Activated CD4-positive, alpha-beta T cell treated with anti-CD3 and anti-CD28 coated beads, Interleukin-2, amount 50 U/mL, for 4 hours (primary cell): ENCODE results near the gene CDK6.
"Not testable (repeated sequence)": the region's sequence is repeated elsewhere in the genome, so short reads cannot be mapped to it uniquely, and the experiment has no call there.

Source experiments
- DNase-seq, 2 experiments: peaks; one replicate each; pipeline ENCODE4 v3.0.0-alpha.2; 2020

CDK6 gene

DNA sequence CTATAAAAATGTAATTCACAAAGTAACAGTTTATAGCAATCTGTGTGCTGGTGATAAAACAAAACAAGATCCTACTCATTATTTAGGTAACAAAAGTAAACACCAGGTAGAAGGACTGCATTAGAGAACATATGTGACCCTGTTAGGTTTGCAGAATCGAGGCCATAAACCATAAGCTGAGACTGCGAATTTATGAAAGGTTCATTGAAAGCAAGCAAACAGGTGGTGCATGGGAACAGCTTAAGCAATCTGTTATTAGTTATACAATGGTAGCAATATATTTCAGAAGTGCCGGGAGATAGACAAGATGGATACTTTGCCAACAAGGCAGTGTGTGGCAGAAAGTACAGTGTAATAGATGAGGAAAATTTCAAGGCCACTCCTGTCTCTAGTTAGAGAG is 222.7 kb downstream of the CDK6 start:
- DNase-seq: no peak

DNA sequence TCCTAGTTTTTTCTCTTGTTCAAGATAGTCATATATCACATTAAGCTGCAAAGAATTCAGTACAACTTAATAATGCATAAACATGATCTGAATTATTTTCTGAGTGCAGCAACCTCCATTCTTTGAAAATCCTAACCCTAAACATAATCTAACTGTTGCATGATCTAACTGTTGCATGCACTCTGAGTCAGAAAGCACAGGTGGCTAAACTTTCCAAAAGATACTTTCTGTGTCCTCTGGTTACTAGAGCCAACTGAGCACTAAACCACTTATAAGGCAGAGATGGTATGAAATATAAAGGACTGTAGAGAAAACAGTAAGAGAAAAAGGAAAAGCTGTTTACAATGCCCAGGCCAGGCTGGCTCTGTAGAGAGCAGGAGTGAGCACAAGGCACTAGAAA is 223.2 kb downstream of the CDK6 start:
- no peak for DNase-seq

DNA sequence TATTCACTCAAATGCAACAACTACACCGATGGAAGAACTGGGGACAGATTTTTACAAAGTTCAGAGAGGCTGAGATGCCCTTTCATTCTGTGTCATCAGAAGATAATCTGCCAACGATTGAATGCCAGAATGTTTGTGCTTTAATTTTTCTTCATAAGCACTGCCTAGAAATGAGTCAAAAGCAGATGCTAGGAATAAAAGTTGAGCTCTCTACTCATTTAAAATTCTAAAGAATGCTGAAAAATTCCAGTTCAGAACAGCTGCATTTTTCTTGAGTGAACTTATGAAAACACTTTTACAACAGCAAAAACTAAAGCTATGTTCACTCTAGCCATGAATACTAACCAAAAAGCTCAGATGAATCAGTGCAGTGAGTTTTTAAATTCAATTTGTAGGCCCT is 223.9 kb downstream of the CDK6 start:
- DNase-seq: no peak

DNA sequence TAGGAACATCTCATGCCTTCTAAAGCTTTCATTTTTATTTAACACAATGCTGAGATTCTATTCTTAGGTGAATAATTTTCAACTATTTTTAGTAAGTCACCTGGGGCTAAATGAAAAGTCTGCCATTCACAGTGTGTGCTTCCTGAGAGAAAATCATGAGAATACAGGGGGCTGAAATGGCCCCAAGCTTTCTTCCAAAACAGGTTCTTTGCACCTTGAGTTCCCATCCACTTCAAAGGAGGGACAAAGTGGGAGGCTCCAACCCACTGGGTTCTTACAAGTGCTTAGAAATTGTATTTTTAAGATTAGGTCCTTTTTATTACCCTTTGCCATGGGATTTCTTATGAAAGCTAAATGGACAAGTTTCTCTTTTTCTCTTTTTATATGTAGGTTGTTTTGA is 224.6 kb downstream of the CDK6 start:
- DNase-seq: no peak

DNA sequence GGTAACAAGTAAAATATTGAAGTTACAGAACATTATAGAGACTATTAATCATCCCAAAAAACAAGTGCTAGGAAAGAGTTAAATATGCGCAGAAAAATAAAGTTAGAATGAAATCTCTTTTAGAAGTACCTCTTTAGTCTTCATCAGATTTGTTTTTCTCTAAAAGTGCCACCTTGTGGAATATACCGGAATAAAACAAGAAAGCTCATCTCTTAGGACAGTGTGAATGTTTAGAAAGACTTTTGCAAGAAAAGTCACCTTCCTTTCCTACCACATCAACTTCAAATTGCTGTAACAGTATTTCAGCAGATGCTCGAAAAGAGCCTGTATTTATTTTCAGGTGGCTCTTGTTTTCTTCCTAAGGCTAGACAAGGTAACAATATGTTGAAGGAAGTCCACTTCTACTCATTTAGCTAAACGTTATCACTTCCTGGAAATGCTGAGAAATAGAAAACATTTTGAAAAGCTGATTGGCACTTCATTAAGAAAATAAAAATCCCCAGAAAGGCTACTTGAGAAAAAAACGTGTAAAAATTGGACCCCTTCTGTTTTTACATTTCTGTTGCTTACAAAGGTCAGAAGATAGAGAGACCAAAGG is 226.4 kb downstream of the CDK6 start:
- DNase-seq: no peak

DNA sequence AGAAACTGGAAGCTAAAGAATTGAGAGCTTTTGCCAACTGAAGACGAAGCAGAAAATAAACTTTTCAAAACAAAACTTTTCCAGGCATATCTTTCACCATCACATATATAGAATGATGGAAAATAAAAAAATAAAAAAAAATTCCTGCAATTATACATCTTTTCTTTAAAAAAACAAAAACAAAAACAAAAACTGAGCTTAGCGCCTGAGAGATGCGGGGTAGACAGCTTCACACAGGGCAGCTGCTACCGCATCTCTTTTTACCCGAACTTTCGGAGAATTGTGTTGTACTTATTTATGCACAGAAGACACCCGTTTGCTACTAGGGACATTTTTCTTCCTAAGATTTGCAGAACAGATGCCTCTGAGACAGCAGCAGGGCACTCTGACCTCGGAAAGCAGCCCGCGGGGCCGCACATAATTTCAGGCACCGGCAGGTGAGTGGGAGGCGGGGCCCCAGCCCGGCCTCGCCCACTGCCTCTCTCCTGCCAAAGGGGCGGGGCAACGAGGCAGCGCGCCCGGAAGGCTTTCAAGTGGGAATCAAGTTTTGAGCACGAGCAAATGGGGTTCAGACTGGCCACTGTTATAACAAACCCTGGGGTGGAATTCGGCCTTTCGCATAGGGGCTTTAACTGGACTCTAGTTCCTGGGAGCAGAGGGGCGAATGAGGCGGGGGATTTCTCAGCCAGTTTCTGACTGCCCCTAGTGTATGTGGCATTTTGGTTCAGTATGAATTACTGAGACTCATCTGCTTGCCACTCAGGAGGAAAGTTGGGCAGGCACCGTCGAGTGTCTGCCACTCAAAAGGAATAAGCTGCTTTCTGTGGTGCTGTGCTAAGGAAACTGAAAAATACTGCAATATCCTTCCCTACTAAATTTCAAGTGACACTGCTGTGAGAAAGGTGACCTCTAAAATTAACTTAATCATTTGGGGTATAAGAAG is 227.7 kb downstream of the CDK6 start:
- DNase-seq: no peak

DNA sequence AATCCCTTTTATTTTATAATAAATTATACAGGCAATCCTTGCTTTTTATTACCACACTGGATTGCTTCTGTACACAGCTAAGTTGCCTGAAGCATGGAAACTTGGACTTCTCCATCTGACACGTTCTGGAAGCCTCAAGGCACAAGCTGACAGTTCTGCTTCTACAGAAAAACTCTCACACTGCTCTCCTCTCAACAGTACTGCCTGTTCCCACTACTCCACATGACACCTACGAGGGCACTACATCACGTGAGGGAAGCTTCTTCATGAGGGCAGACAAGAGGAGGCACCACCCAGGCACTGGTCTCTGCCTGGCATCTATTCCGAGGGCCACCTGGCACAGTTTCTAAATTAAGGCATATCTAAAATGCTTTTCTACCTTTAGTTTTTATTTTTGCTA is 229.4 kb downstream of the CDK6 start:
- DNase-seq: no peak

DNA sequence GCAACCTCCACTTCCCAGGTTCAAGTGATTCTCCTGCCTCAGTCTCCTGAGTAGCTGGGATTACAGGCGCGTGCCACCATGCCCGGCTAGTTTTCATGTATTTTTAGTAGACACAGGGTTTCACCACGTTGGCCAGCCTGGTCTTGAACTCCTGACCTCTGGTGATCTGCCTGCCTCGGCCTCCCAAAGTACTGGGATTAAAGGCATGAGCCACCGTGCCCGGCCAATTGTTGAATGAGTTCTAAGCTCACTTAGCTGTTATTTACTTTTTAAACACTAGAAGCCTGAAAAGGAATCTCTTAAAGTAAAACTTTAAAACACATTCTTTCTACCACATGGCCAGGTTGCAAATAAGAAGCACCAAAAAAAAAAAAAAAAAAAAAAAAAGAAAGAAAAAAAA is 231.9 kb downstream of the CDK6 start:
- DNase-seq: not testable (repeated sequence)

DNA sequence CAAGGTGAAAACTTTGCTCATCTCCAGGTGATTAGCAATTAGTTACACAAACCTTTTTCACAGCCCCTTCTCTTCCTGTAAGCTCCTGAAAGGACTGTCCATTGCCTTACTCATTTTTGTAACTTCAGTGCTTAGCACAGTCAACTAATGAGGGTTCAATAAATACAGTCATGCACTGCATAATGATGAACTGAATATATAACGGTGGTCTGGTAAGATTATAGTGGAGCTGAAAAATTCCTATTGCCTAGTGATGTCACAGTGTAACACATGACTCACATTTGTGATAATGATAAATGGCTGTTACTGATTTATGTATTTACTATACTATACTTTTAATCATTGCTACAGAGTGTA is 233.3 kb downstream of the CDK6 start:
- DNase-seq: no peak

DNA sequence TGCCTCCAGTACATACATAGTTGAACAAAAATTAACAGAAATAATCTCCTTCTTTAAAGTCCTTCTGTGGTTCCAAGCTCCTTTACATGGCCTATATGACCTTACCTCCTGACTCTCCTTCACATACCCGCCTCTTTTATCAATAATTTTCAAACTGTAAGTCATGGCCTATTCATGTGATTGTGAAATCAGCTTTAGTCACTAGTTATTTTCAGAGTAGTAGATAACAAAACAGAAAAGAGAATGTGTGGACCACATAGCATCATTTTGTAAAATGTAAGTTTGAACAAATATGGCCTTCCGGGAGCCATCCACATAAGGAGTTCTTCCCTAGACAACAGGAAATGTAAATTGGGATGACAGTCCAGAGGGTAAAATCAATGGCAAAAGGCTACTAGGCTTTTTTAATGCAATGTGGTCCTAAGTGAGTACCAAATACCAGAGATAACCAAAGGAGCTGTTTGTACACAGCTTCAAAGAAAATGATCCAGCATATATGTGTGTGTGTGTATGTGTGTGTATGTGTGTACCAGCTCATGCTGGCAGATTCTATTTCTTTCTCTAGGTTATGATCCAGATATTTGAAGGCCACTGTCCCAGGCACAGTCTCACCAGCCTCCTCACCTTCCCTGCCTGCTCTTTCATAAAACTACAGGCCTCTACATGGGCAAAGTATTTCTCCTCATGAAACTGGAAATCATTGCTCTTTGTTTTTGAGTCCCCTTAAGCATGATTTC is 233.9 kb downstream of the CDK6 start:
- no peak for DNase-seq

DNA sequence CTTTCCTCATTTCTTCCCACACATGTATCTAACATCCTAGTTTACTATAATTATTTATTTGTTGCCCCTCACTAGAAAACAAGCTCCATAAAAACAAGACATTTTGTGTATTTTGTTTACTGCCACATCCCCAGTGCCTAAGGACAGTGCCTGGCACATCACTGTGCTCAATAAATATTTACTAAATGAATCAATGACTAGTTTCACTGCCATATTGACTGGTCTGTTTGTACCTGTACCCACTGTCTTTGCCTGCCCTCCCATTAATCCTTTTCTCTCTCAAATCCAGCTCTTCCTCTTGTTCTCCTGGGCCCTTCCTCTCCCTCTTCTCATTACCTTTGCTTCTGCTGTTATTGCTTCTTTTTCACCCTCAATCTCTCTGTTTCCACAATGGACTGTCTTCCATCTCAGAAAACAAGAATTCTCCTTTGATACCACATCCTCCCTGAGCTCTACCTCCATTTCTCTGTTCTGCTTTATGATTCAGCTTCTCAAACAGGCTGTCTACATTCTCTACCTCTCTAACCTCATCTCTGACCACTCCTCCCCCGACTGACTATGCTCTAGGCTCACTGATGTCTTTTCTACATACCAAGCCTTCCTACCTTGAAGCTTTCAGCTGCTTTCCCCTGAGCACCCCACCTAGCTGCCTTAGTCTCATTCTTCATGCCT is 237.9 kb downstream of the CDK6 start:
- DNase-seq: no peak

DNA sequence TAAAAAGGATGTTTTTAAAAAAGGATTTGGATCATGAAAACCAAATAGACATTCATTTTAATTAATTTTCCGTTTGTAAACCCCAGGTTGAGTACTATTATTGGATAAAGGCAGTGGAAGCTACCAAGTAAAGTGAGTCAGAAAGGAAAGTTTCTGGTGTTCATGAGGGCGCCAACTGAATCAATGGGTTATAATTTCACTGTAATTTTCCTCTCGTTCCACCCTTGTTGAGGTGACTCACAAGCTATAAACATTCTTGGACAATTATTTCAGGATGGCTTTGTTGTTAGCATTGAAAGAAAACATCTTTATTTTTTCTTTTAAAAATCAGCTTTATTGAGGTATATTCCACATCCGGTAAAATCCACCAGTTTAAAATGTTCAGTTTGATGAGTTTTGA is 241.1 kb downstream of the CDK6 start:
- DNase-seq: no peak

DNA sequence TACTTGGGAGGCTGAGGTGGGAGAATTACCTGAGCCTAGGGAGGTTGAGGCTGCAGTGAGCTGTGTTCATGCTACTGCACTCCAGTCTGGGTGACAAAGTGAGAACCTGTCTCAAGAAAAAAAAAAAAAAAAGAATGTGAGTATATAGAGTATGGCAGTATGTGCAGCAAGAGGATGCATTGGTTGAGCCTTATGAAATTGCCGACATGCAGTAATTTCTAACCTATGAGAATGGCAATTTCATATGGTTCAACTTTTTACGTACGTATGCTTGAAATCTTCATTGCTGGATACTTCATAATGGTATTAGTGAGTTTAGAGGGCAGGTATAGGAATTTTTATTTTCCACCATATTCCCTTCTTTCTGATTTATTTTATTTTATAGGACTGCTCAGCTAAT is 241.6 kb downstream of the CDK6 start:
- no peak for DNase-seq

DNA sequence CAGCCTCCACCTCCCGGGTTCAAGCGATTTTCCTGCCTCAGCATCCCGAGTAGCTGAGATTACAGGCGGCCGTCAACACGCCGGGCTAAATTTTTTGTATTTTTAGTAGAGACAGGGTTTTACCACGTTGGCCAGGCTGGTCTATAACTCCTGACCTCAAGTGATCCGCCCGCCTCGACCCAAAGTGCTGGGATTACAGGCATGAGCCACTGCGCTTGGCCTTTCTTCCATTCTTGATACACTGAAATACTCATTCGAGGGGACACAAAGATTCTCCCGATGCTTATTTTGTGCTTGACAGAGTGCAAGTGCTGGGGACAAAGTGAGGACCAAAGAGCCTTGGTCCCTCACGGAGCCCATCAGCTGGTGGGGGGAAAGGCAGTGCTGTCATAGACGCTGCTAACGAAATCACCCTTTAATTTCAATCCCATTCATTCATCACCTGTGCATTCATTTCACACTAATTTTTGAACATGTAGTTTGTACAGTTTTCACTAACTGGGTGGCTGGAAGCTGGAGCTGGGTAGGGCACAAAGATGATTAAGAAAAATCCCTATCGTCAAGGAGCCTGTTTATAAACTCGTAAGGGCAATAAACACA is 245.6 kb downstream of the CDK6 start:
- no peak for DNase-seq

DNA sequence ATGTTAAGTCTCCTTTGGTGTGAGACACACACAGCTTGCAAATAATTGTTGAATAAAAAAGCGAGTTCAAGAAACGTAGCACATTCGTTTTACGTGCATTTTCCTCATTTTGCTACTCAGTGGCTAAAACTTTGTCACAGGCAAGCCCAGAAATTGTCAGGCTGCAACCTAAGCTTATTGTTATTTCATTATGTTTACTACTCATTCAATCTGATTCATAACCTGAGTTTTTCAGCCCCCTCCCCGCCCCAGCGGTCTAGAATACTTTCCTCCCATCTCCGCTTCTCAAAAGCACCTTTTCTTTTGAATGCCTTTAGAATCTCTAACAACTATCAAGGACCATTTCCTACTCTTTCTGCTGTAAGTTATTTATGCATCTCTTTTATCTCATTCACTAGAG is 247.3 kb downstream of the CDK6 start:
- no peak for DNase-seq

DNA sequence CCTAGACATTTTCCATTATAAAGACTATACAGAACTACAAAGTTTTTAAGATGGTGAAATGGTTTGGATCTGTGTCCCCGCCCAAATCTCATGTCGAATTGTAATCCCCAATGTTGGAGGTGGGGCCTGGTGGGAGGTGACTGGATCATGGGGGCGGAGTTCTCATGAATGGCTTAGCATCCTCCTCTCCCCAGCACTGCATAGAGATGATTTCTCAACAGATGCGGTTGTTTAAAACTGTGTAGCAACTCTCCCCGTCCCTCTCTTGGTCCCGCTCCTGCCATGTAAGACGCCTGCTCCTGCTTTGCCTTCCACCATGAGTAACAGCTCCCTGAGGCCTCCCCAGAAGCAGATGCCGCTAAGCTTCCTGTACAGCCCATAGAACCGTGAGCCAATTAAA is 247.8 kb downstream of the CDK6 start:
- DNase-seq: no peak

DNA sequence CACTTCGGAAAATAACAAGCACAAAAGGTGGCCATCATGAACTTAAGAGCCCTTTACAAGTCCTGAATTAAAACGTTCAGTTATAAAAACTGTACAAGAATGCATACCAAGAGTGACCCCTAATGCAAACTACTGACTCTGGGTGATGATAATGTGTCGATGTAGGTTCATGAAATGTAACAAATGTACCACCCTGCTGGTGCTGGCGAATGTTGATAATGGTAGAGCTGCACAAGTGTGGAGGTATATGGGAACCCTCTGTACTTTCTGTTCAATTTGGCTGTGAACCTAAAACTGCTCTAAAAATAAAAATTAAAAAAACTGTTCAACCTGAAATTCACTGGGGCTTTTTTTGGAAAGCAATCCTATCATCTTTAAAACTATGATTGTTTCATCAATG is 249.5 kb downstream of the CDK6 start:
- no peak for DNase-seq

DNA sequence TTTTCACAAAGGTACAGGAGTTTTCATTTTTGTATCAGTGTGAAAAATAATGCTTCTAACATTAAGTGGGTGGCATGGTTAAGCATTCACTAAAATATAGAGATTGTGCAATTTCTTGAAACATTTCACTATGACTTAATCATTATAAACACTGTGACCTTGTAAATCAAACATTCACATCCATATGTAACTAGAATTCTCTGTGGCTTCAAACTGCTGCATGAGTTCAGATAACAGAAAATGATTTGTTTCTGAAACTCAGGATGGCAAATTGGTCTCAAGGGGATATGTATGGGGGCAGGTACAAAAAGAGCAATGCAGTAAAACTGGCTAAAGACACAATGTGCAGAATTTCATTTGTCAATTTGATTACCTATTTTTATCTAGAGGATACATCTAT is 250.0 kb downstream of the CDK6 start:
- no peak for DNase-seq

DNA sequence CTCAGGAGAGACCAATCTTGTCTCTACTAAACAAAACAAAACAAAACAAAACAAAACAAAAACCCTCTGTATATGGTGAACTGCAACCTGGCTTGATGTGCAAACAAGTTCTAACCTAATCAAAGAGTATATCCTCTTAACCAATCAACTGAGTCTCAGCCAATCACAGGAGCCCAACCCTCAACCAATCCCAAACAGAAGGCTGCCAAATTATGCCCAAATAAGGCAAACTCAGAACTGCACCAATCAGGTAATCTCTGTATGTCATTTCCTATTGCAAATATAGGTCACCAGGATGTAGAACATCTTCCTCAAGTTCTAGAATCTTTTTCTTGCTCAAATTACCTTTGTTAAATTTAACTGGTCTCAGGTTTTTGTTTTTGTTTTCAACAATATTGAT is 251.4 kb downstream of the CDK6 start:
- DNase-seq: no peak

DNA sequence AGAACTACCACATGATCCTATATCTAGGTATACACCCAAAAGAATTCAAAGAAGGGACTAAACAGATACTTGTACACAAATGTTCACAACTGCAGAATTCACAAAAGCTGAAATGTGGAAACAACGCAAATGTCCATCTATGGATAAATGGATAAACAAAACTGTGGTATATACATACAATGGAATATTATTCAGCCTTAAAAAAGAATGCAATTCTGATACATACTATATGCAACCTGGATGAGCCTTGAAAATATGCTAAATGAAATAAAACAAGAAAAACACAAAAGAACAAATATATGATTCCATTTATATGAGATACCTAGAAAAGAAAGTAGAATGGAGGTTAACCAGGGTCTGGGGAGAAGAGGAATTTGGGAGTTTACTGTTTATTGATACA is 253.4 kb downstream of the CDK6 start:
- DNase-seq: no peak

DNA sequence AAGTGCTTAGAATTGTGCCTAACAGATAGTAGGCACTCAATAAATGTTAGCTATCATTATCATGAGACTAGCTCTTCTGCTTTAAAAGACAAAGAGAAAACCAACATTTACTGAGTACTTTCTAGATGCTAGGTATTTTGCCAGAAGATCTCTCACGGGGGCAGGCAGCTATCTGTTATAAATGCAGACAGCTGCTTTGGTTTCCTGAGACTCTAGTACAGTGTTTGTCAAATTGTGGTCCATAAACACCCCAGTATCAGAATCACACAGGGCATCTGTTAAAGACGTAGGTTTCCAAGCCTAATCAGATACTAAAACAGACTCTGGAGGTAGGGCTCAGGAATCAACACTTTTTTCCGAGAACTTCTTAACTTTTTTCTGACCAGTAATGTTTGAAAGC is 260.1 kb downstream of the CDK6 start:
- no peak for DNase-seq

DNA sequence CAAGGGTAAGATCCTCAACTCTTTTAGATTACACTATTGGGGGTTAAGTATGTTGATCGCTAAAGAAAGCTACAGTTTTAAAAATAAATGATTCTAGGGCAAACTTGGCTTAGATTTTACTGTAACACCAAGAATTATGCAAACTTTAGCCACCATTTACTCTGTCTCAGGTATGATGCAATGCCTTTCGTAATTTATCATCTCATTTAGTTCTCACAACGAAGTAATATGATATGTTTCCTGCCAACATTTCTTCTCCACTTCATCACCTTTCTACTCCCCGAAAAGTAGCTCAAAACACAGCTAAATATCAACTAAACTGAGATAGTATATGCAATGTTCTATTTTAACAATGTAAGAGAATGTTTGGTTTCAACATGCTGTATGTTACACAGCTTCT is 267.2 kb downstream of the CDK6 start:
- DNase-seq: no peak

DNA sequence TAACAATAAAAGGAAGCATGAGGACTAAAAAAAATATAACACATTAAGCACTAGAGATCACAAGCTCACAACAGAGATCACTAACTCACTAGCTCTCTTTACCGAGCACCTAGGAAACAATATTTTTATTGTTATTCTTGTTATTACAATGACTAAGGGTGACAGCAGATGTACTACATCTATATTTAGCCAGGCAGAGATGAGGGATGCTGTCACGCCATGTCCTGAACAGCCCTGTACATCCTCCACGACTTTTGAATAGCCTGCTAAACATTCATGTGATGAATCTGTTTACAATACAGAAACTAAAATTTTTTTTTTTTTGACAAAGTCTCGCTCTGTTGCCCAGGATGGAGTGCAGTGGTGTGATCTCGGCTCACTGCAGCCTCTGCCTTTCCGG is 268.9 kb downstream of the CDK6 start:
- DNase-seq: no peak
